GM12873 (cell line): Measurements from ENCODE around the gene ZMIZ1.

ENCODE experiments used
- CTCF ChIP-seq: IDR thresholded peaks from 2 replicates; pipeline ENCODE4 v1.5.1; 2012; ENCODE audit warnings: low read depth, mild to moderate bottlenecking, moderate library complexity, low read length, control low read depth; ENCODE audit not compliant: insufficient read depth; ENCODE audit errors: missing control alignments

The ZMIZ1 gene

GRCh38 chr10:79244841-79245504 is 176.2 kb downstream of the ZMIZ1 start:
- no peak for TF ChIP-seq CTCF

GRCh38 chr10:79245539-79246208 is 176.9 kb downstream of the ZMIZ1 start:
- TF ChIP-seq CTCF, result no peak

- TF ChIP-seq CTCF, result no peak
Observed at GRCh38 chr10:79246209-79246581, 177.4 kb downstream of the ZMIZ1 start.

GRCh38 chr10:79246606-79247275 is 178.0 kb downstream of the ZMIZ1 start:
- TF ChIP-seq CTCF, result no peak

- no peak for TF ChIP-seq CTCF
Observed at GRCh38 chr10:79247373-79248137, 178.8 kb downstream of the ZMIZ1 start.

GRCh38 chr10:79248341-79249185 is 179.8 kb downstream of the ZMIZ1 start:
- TF ChIP-seq CTCF, result no peak
